Fibroblast of pulmonary artery (primary cell): ENCODE data around the gene LCP2.
"Not testable (repeated sequence)": the region's sequence is repeated elsewhere in the genome, so short reads cannot be mapped to it uniquely, and the experiment has no call there.

Experiments
- DNase-seq: peaks from one replicate; pipeline ENCODE4 v3.0.0-alpha.2; 2010; ENCODE audit warnings: low read depth
- H3K4me3 ChIP-seq: replicated peaks from 2 replicates; pipeline ENCODE4 v1.5.1; 2011; ENCODE audit warnings: low read depth, mild to moderate bottlenecking, control low read depth, low read length, moderate library complexity
- CTCF ChIP-seq: IDR thresholded peaks from 2 replicates; pipeline ENCODE4 v1.5.1; 2011; ENCODE audit warnings: mild to moderate bottlenecking, control low read depth, low read length, inconsistent platforms; ENCODE audit errors: missing control alignments

The LCP2 gene

GRCh38 chr5:170246126-170246870 lies 51.3 kb downstream of the LCP2 start:
- no peak overlapping the region for H3K4me3 ChIP-seq
- TF ChIP-seq CTCF, result no peak
- no peak for DNase-seq

GRCh38 chr5:170245436-170245835 lies 52.1 kb downstream of the LCP2 start:
- DNase-seq, H3K4me3 ChIP-seq: not testable (repeated sequence)

DNA sequence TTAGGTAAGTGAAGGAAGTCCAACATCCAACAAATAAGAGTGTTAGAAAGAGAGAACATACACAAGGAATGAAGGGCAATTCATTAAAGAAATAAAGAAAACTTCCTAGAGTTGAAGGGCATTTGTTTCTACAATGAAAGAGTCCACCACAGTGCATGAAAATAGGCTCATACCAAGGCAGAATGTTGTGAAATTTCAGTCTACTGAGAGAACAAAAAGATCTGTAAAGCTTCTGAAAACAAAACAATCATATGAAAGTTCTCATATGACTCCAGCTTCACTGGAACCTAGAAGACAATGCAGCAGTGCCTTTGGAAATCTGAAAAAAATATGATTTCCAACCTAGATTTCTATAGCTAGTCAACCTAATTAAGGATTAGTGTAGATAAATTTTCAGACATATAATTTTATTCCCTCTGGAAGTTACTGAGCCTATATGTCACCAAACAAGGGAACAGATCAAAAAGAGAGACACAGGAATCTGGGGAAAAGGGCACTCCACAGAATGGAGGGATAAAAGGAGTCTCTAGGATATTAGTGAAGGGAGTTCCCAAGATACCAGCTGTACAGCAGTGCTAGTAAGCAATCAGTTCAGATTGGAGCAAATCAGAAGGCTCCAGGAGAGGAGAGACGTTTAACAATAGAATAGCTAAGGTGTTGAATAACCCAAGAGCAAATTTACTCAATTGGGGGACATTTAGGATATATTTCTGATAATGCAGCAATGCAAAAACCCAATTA lies 59.0 kb downstream of the LCP2 start:
- no peak for DNase-seq

GRCh38 chr5:170235876-170236864 lies 61.4 kb downstream of the LCP2 start:
- DNase-seq, result no peak
- H3K4me3 ChIP-seq, result no peak overlapping the region
- TF ChIP-seq CTCF, result no peak

More for the DNA sequence above, 59.0 kb downstream of the LCP2 start:
- no peak overlapping the region for H3K4me3 ChIP-seq
- no peak for TF ChIP-seq CTCF

DNA sequence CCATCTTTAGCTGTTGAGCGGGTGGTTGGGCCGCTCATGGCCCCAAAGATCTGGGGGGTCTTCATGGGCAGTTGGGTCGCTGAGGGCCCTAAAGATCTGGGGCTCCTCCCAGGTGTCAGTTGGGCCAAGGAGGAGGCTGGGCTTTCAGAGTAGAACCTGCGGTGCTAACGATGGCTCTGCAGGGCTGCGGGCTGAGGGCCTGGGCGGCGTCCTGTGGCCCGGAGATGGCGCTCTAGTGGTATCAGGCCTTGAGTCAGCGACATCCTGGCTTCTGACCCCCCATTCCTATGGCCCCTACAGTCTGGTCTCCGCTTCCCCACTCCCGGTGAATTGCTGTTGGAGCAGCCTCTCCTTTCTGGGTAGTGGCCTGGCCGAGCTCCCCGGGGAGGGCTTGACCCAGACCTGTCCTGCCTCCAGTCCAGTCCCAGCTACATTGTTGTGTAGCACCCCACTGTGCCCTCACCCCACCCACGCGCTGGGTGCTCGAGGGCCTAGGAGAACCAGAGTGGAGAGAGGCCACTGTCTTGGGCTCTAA lies 64.2 kb downstream of the LCP2 start:
- no peak for DNase-seq
- no peak for TF ChIP-seq CTCF
- H3K4me3 ChIP-seq, result no peak overlapping the region

DNA sequence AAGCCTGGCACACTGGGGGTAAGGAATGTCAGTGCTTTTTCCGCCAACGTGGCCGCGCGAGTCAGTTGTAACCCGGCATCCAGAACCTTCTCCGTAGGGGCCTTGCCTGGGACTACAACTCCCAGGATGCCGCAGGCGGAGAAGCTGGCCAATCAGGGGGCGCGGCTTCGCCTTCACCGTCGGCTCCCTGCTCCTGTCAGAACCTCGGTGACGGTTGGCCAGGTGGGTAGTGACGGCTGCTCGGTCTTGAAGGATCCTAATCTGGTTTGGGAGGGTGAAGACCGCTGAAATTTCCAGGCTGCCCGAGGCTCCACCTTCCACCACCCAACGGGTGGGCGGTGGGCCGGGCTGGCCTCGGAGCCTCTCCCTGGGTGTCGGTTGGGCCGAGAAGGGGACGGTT lies 64.8 kb downstream of the LCP2 start, which contains the start of gene C5orf58:
TSS of gene C5orf58 (plus strand) at position 200 of the 400 bp plus-strand sequence. CDS start 1,992 bp downstream, outside the sequence.
- DNase-seq, result no peak
- no peak within 1 kb of the TSS for H3K4me3 ChIP-seq
- TF ChIP-seq CTCF, result no peak
